A549 (cell line): Measurements from ENCODE around the gene PLA1A. TPM values are rescaled to one million over a fixed set of nuclear protein-coding genes. Genes with fewer than 3 reads are reported as not detected.

Source experiments
- ATAC-seq, 2 experiments: fragments of 200-7000 bp in 1 of 2; fragments of >200 bp in 1 of 2; cut with Nextera tagmentation in 1 of 2; cut with Tn5 transposase in 1 of 2; 3 replicates each; pipeline versions ENCODE4 v1.8.0 to v1.9.1; 2018 to 2020; ENCODE audit warnings: mild to moderate bottlenecking in 1 of 2, moderate library complexity in 1 of 2
- CTCF ChIA-PET: fragments of 300-600 bp; sonication (Branson Sonifier 250); formaldehyde crosslinking; extraction: SDS; loops from one replicate; lab custom pipeline; 2021; ENCODE audit warnings: antibody characterized with exemption, inconsistent platforms; lab: Yijun Ruan, JAX
- POLR2A ChIA-PET: fragments of 350-600 bp; formaldehyde crosslinking; extraction: SDS; loops from one replicate; lab custom pipeline; 2021; ENCODE audit warnings: antibody characterized with exemption, inconsistent platforms; lab: Yijun Ruan, JAX
- DNase-seq, 2 experiments: peaks; one replicate each; pipeline versions ENCODE4 v3.0.0 to v3.0.0-alpha.2; 2011 to 2016; ENCODE audit warnings: low read depth in 1 of 2, low spot score in 1 of 2
- FAIRE-seq: peaks from 2 replicates; lab custom pipeline; 2011; peaks lifted over from hg19 to GRCh38; lab: Jason Lieb, UNC
- H3K27ac ChIP-seq, 2 experiments: fragments of >200 bp; sonication (Bioruptor Twin); formaldehyde crosslinking; 3 replicates each; pipeline ENCODE4 v1.5.1; 2016 to 2017
- H3K4me1 ChIP-seq: fragments of >200 bp; sonication (Bioruptor Twin); formaldehyde crosslinking; 3 replicates; pipeline ENCODE4 v1.6.1; 2016
- H3K4me2 ChIP-seq: fragments of >200 bp; sonication (Bioruptor Twin); formaldehyde crosslinking; 3 replicates; pipeline ENCODE4 v1.6.1; 2016
- H3K4me3 ChIP-seq: fragments of >200 bp; sonication (Bioruptor Twin); formaldehyde crosslinking; 3 replicates; pipeline ENCODE4 v1.5.1; 2016
- H3K9me3 ChIP-seq: fragments of >200 bp; sonication (Bioruptor Twin); formaldehyde crosslinking; 3 replicates; pipeline ENCODE4 v1.6.1; 2016
- BHLHE40 ChIP-seq: IDR thresholded peaks from 2 replicates; pipeline ENCODE4 v1.6.1; 2012; ENCODE audit warnings: low read depth, low read length, inconsistent platforms
- CBX2 ChIP-seq: fragments of 200-600 bp; sonication (generic); IDR thresholded peaks from 2 replicates; pipeline ENCODE4 v1.6.1; 2016; ENCODE audit warnings: low read depth, mild to moderate bottlenecking, borderline replicate concordance
- EHF ChIP-seq: fragments of 250-450 bp; sonication (Bioruptor Pico); IDR thresholded peaks from 2 replicates; pipeline ENCODE4 v1.5.0; 2020; ENCODE audit warnings: mild to moderate bottlenecking
- EHMT2 ChIP-seq: fragments of 200-600 bp; sonication (generic); IDR thresholded peaks from 2 replicates; pipeline ENCODE4 v1.6.1; 2016; ENCODE audit warnings: antibody characterized with exemption, low read depth, mild to moderate bottlenecking, moderate library complexity
- HES2 ChIP-seq: fragments of >200 bp; sonication (Bioruptor Twin); formaldehyde crosslinking; IDR thresholded peaks from 2 replicates; pipeline ENCODE4 v1.6.1; 2016
- HOXB5 ChIP-seq: fragments of 250-450 bp; sonication (Bioruptor Pico); IDR thresholded peaks from 2 replicates; pipeline ENCODE4 v1.5.0; 2020; ENCODE audit warnings: mild to moderate bottlenecking, moderate library complexity
- JUN ChIP-seq, 2 experiments: fragments of >200 bp; sonication (Bioruptor Twin); formaldehyde crosslinking; IDR thresholded peaks; 2 replicates in 1 of 2; 3 replicates in 1 of 2; pipeline ENCODE4 v1.6.1; 2016 to 2017
- JUNB ChIP-seq: fragments of >200 bp; sonication (Bioruptor Twin); formaldehyde crosslinking; IDR thresholded peaks from 2 replicates; pipeline ENCODE4 v1.6.1; 2016
- MAFK ChIP-seq: fragments of 450-650 bp; IDR thresholded peaks from 2 replicates; pipeline ENCODE4 v1.6.1; 2014; ENCODE audit not compliant: partially characterized antibody
- NFE2L2 ChIP-seq: fragments of 150-350 bp; conservative IDR thresholded peaks from 2 replicates; pipeline ENCODE4 v1.6.1; 2014; ENCODE audit warnings: low read length
- PBX3 ChIP-seq: IDR thresholded peaks from 2 replicates; pipeline ENCODE4 v1.6.1; 2012
- POLR2AphosphoS2 ChIP-seq: conservative IDR thresholded peaks from 2 replicates; pipeline ENCODE4 v1.6.1; 2012; ENCODE audit warnings: low read length, improper control_type of control experiment, inconsistent platforms
- RAD21 ChIP-seq, 2 experiments: fragments of >200 bp in 1 of 2; sonication (Bioruptor Twin) in 1 of 2; formaldehyde crosslinking in 1 of 2; IDR thresholded peaks in 1 of 2; conservative IDR thresholded peaks in 1 of 2; 2 replicates in 1 of 2; 3 replicates in 1 of 2; pipeline ENCODE4 v1.6.1; 2012 to 2018; ENCODE audit warnings: inconsistent platforms in 1 of 2
- REST ChIP-seq: fragments of 200-600 bp; sonication (generic); IDR thresholded peaks from 2 replicates; pipeline ENCODE4 v1.6.1; 2016; ENCODE audit warnings: antibody characterized with exemption, mild to moderate bottlenecking, moderate library complexity
- RFX5 ChIP-seq: fragments of 450-650 bp; IDR thresholded peaks from 2 replicates; pipeline ENCODE4 v1.7.1; 2014; ENCODE audit warnings: antibody characterized with exemption, mild to moderate bottlenecking, moderate library complexity
- RNF2 ChIP-seq: fragments of 200-600 bp; sonication (generic); IDR thresholded peaks from 2 replicates; pipeline ENCODE4 v1.6.1; 2016; ENCODE audit warnings: low read depth, mild to moderate bottlenecking, antibody characterized with exemption, moderate library complexity, borderline replicate concordance
- TFCP2L1 ChIP-seq: fragments of 250-450 bp; sonication (Bioruptor Pico); IDR thresholded peaks from 2 replicates; pipeline ENCODE4 v1.5.0; 2021; ENCODE audit warnings: mild to moderate bottlenecking
- ZFP36 ChIP-seq: fragments of 450-650 bp; IDR thresholded peaks from 2 replicates; pipeline ENCODE4 v1.6.1; 2014; ENCODE audit warnings: borderline replicate concordance; ENCODE audit not compliant: partially characterized antibody
- WGBS: methylation state at CpG from one replicate; pipeline ENCODE4 v1.1.6; 2017; ENCODE audit errors: missing lambda C conversion rate; 5-methylcytosine and 5-hydroxymethylcytosine counted together
- polyA plus RNA-seq, 4 experiments: library from polyadenylated mRNA; depleted of rRNA in 3 of 4; stranded (reverse); fragments of >200 nt; fragmentation: RNase III in 1 of 4; extraction: RNeasy Plus Mini Kit Qiagen cat#74134 plus additional on column Dnase treatment in 1 of 4; gene quantifications; 2 replicates in 3 of 4; 3 replicates in 1 of 4; pipeline ENCODE4 v1.2.3, GENCODE V29; 2011 to 2017
- TF ChIP-seq, protein P1 (sequence below): fragments of 250-450 bp; sonication (Bioruptor Pico); IDR thresholded peaks from 2 replicates; pipeline ENCODE4 v1.5.0; 2021; ENCODE audit warnings: mild to moderate bottlenecking, moderate library complexity, borderline replicate concordance
- TF ChIP-seq, protein P2 (sequence below): fragments of >200 bp; sonication (Bioruptor Twin); formaldehyde crosslinking; IDR thresholded peaks from 3 replicates; pipeline ENCODE4 v1.6.1; 2016
- TF ChIP-seq, protein P3 (sequence below): fragments of 250-450 bp; sonication (Bioruptor Pico); IDR thresholded peaks from 2 replicates; pipeline ENCODE4 v1.5.0; 2020; ENCODE audit warnings: low read depth, mild to moderate bottlenecking, moderate library complexity

Gene PLA1A
- polyA plus RNA-seq, 2 of the 4 experiments (the other 2 are of a cell fraction): 0.17 to 0.18 TPM

- TF ChIP-seq, protein P1, sequence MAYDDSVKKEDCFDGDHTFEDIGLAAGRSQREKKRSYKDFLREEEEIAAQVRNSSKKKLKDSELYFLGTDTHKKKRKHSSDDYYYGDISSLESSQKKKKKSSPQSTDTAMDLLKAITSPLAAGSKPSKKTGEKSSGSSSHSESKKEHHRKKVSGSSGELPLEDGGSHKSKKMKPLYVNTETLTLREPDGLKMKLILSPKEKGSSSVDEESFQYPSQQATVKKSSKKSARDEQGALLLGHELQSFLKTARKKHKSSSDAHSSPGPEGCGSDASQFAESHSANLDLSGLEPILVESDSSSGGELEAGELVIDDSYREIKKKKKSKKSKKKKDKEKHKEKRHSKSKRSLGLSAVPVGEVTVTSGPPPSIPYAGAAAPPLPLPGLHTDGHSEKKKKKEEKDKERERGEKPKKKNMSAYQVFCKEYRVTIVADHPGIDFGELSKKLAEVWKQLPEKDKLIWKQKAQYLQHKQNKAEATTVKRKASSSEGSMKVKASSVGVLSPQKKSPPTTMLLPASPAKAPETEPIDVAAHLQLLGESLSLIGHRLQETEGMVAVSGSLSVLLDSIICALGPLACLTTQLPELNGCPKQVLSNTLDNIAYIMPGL (CRISPR knock-in tag): no peak
Measured at GRCh38 chr3:119619094-119619493, 21.4 kb downstream of the PLA1A start (continued).

GRCh38 chr3:119620899-119621298 is 23.2 kb downstream of the PLA1A start:
- Histone ChIP-seq H3K4me3 (no peak overlapping the region), H3K9me3 (no peaks in the 10 kb centered on the region), H3K27ac (no peak overlapping the region), H3K4me2 (no peak overlapping the region), H3K4me1 (no peaks in the 10 kb centered on the region)
- TF ChIP-seq HOXB5 (CRISPR knock-in tag): no peak
- CTCF ChIA-PET: no interaction called here
- WGBS: 86% methylated on average over 5 of the region's 5 CpGs
- POLR2A ChIA-PET: no interaction called here
- DNase-seq: no peak
- FAIRE-seq: no peak
- no peak for ATAC-seq

GRCh38 chr3:119624002-119624720 is 26.5 kb downstream of the PLA1A start:
- no peak for TF ChIP-seq TFCP2L1
- no peak for TF ChIP-seq MAFK
- TF ChIP-seq CBX2: no peak
- TF ChIP-seq, protein P2, sequence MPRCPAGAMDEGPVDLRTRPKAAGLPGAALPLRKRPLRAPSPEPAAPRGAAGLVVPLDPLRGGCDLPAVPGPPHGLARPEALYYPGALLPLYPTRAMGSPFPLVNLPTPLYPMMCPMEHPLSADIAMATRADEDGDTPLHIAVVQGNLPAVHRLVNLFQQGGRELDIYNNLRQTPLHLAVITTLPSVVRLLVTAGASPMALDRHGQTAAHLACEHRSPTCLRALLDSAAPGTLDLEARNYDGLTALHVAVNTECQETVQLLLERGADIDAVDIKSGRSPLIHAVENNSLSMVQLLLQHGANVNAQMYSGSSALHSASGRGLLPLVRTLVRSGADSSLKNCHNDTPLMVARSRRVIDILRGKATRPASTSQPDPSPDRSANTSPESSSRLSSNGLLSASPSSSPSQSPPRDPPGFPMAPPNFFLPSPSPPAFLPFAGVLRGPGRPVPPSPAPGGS: no peak
- TF ChIP-seq NFE2L2: no peak
- no peak for TF ChIP-seq RNF2
- TF ChIP-seq, protein P3, sequence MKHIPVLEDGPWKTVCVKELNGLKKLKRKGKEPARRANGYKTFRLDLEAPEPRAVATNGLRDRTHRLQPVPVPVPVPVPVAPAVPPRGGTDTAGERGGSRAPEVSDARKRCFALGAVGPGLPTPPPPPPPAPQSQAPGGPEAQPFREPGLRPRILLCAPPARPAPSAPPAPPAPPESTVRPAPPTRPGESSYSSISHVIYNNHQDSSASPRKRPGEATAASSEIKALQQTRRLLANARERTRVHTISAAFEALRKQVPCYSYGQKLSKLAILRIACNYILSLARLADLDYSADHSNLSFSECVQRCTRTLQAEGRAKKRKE (CRISPR knock-in tag): no peak
- no peak for TF ChIP-seq EHMT2
- no peak for TF ChIP-seq RAD21 (conservative IDR thresholded peaks at IDR 0.05 in 1 of 2, IDR thresholded peaks at IDR 0.05 in 1 of 2)
- no peak for TF ChIP-seq RFX5
- TF ChIP-seq, protein P1 (CRISPR knock-in tag): no peak
- TF ChIP-seq BHLHE40: no peak
- no peak for TF ChIP-seq POLR2AphosphoS2
- TF ChIP-seq EHF (CRISPR knock-in tag): no peak
- TF ChIP-seq ZFP36: no peak
- TF ChIP-seq JUN (IDR thresholded peaks at IDR 0.05): no peak
- TF ChIP-seq REST: no peak
- no peak for TF ChIP-seq JUNB
- TF ChIP-seq PBX3: no peak
- TF ChIP-seq HES2: no peak
- DNase-seq (no peak), ATAC-seq (no peak), FAIRE-seq (no peak)
- Histone ChIP-seq H3K27ac (no peak overlapping the region), H3K4me2 (no peak overlapping the region), H3K4me1 (no peaks in the 10 kb centered on the region), H3K4me3 (no peak overlapping the region), H3K9me3 (no peaks in the 10 kb centered on the region)
- WGBS: 80% methylated on average over 9 of the region's 9 CpGs
- POLR2A ChIA-PET: no interaction called here
- CTCF ChIA-PET: no interaction called here
